ENCODE results near the gene CWC27.

CWC27 gene

GRCh38 chr5:65034029-65034812 is 265.5 kb downstream of the CWC27 start:
- DNase-seq (ENCODE audit: low spot score): no peak
- in situ Hi-C loops (cut with MboI; ENCODE audit: low pct_unique_long_range_greater_than_20kb, low sequenced_read_pairs, unreplicated experiment): no loop called here
- TF ChIP-seq CTCF (IDR thresholded peaks at IDR 0.05; ENCODE audit: extremely low read depth, insufficient read depth, missing control alignments): no peak

- no peak for DNase-seq (ENCODE audit: low spot score)
- in situ Hi-C loops (cut with MboI; ENCODE audit: low pct_unique_long_range_greater_than_20kb, low sequenced_read_pairs, unreplicated experiment): no loop called here
- TF ChIP-seq CTCF (IDR thresholded peaks at IDR 0.05; ENCODE audit: extremely low read depth, insufficient read depth, missing control alignments): no peak
Observed at GRCh38 chr5:65034813-65035209, 266.1 kb downstream of the CWC27 start.

- in situ Hi-C loops (cut with MboI; ENCODE audit: low pct_unique_long_range_greater_than_20kb, low sequenced_read_pairs, unreplicated experiment): no loop called here
- no peak for TF ChIP-seq CTCF (IDR thresholded peaks at IDR 0.05; ENCODE audit: extremely low read depth, insufficient read depth, missing control alignments)
- DNase-seq (ENCODE audit: low spot score): peak; percentile 90
Observed at GRCh38 chr5:65035211-65036206, 266.8 kb downstream of the CWC27 start.

GRCh38 chr5:65037831-65038815 is 269.4 kb downstream of the CWC27 start:
- no peak for DNase-seq (ENCODE audit: low spot score)
- TF ChIP-seq CTCF (IDR thresholded peaks at IDR 0.05; ENCODE audit: extremely low read depth, insufficient read depth, missing control alignments): peak; percentile 50
- in situ Hi-C loops (cut with MboI; ENCODE audit: low pct_unique_long_range_greater_than_20kb, low sequenced_read_pairs, unreplicated experiment): no loop called here

GRCh38 chr5:65041296-65042158 is 272.8 kb downstream of the CWC27 start:
- DNase-seq (ENCODE audit: low spot score): no peak
- in situ Hi-C loops (cut with MboI; ENCODE audit: low pct_unique_long_range_greater_than_20kb, low sequenced_read_pairs, unreplicated experiment): no loop called here
- no peak for TF ChIP-seq CTCF (IDR thresholded peaks at IDR 0.05; ENCODE audit: extremely low read depth, insufficient read depth, missing control alignments)

Measured in GM13977 (cell line).